ENCODE data around the gene RNF5.

The RNF5 gene

GRCh38 chr6:32177183-32177787 is 920 bp upstream of the RNF5 start (continued):
- TF ChIP-seq ZNF398 (tag by site-specific recombination; IDR thresholded peaks at IDR 0.05): no peak
- TF ChIP-seq ZBTB17 (tag by site-specific recombination; IDR thresholded peaks at IDR 0.05): peak; percentile 97
- TF ChIP-seq ZNF548 (tag by site-specific recombination; IDR thresholded peaks at IDR 0.05): no peak
- TF ChIP-seq ZFP69B (tag by site-specific recombination; IDR thresholded peaks at IDR 0.05): peak; percentile 91
- peak; percentile 93 for TF ChIP-seq ZNF335 (tag by site-specific recombination; conservative IDR thresholded peaks at IDR 0.05)
- TF ChIP-seq ZNF416 (tag by site-specific recombination; IDR thresholded peaks at IDR 0.05): no peak
- no peak for TF ChIP-seq ZBTB6 (tag by site-specific recombination; IDR thresholded peaks at IDR 0.05)
- no peak for TF ChIP-seq ZNF621 (tag by site-specific recombination; IDR thresholded peaks at IDR 0.05)
- TF ChIP-seq BCL6B (tag by site-specific recombination; IDR thresholded peaks at IDR 0.05): no peak
- no peak for TF ChIP-seq ZNF510 (tag by site-specific recombination; IDR thresholded peaks at IDR 0.05; ENCODE audit: insufficient replicate concordance)
- TF ChIP-seq KLF8 (tag by site-specific recombination; IDR thresholded peaks at IDR 0.05): peak; percentile 40
- peak; percentile 53; the same call in 1 of the 2 replicates for TF ChIP-seq ZNF558 (tag by site-specific recombination; IDR thresholded peaks at IDR 0.05)
- TF ChIP-seq ZNF362 (tag by site-specific recombination; IDR thresholded peaks at IDR 0.05): no peak
- no peak for TF ChIP-seq ZBTB11 (tag by site-specific recombination; conservative IDR thresholded peaks at IDR 0.05; ENCODE audit: low read depth)
- 0 out of 2 replicates have a peak, but pooled peaks have one; percentile 35 for TF ChIP-seq SP7 (tag by site-specific recombination; IDR thresholded peaks at IDR 0.05)
- TF ChIP-seq ZIC2 (tag by site-specific recombination; IDR thresholded peaks at IDR 0.05): no peak
- TF ChIP-seq ZNF394 (tag by site-specific recombination; IDR thresholded peaks at IDR 0.05; ENCODE audit: borderline replicate concordance): no peak; the same call in 1 of the 2 replicates
- TF ChIP-seq ZBTB49 (tag by site-specific recombination; IDR thresholded peaks at IDR 0.05; ENCODE audit: low read depth): no peak
- TF ChIP-seq ZNF19 (tag by site-specific recombination; IDR thresholded peaks at IDR 0.05; ENCODE audit: low read depth): no peak
- no peak for TF ChIP-seq ZNF202 (tag by site-specific recombination; IDR thresholded peaks at IDR 0.05; ENCODE audit: borderline replicate concordance)
- TF ChIP-seq ZXDB (tag by site-specific recombination; IDR thresholded peaks at IDR 0.05): peak; percentile 52; the same call in 1 of the 2 replicates
- no peak for TF ChIP-seq ZNF830 (tag by site-specific recombination; IDR thresholded peaks at IDR 0.05; ENCODE audit: low read depth)
- TF ChIP-seq ZNF664 (tag by site-specific recombination; IDR thresholded peaks at IDR 0.05): no peak
- TF ChIP-seq ZNF221 (tag by site-specific recombination; IDR thresholded peaks at IDR 0.05; ENCODE audit: borderline replicate concordance): no peak
- TF ChIP-seq ZFHX2 (tag by site-specific recombination; conservative IDR thresholded peaks at IDR 0.05): no peak

Data from HEK293 (cell line).